HCT116 (cell line): ENCODE results near the gene EFNB2. TPM values are rescaled to one million over a fixed set of nuclear protein-coding genes. Genes with fewer than 3 reads are reported as not detected.

ENCODE experiments used
- ATAC-seq: fragments of 200-7000 bp; cut with Tn5 transposase; 2 replicates; pipeline ENCODE4 v1.9.1; 2020; ENCODE audit warnings: mild to moderate bottlenecking, moderate library complexity
- BruUV-seq: library from RNA; stranded (reverse); fragments of 400-500 nt; replicated peaks from 2 replicates; lab custom pipeline; 2021; lab: Mats Ljungman, UMichigan
- CTCF ChIA-PET: fragments of 300-600 bp; sonication (Branson Sonifier 250); formaldehyde crosslinking; loops from one replicate; lab custom pipeline; 2021; ENCODE audit warnings: antibody characterized with exemption; lab: Charles Lee
- POLR2A ChIA-PET: fragments of 300-600, 350-600 bp; sonication (Branson Sonifier 250); formaldehyde crosslinking; loops from one replicate; lab custom pipeline; 2021; ENCODE audit warnings: antibody characterized with exemption; lab: Charles Lee
- RAD21 ChIA-PET, 2 experiments: fragments of 300-600 bp; sonication (Branson Sonifier 250); formaldehyde crosslinking; loops; one replicate each; lab custom pipeline; 2023; ENCODE audit warnings: low total read pairs in 2 of 2; ENCODE audit not compliant: uncharacterized antibody in 2 of 2, unreplicated experiment in 2 of 2, low non-redundant PET in 1 of 2; lab: Charles Lee
- DNase-seq: peaks from one replicate; pipeline ENCODE4 v3.0.0-alpha.2; 2010; ENCODE audit warnings: low read depth, low spot score
- H2AFZ ChIP-seq: fragments of 200-600 bp; shearing (Covaris generic), sonication (generic); 2 replicates; pipeline ENCODE4 v1.6.1; 2017; ENCODE audit warnings: low read depth, mixed run types, mixed read lengths, antibody characterized with exemption, low read length; ENCODE audit not compliant: poor library complexity, severe bottlenecking
- H3K27ac ChIP-seq: 2 replicates; pipeline ENCODE4 v1.5.1; 2012; ENCODE audit warnings: low read depth, low read length
- H3K27me3 ChIP-seq: fragments of 200-600 bp; sonication (generic); 2 replicates; pipeline ENCODE4 v1.6.1; 2016; ENCODE audit warnings: mixed run types, low read length, mixed read lengths; ENCODE audit not compliant: insufficient read depth
- H3K36me3 ChIP-seq, 2 experiments: fragments of 200-500 bp in 1 of 2; fragments of 200-600 bp in 1 of 2; sonication (Bioruptor generic) in 1 of 2; sonication (generic) in 1 of 2; 2 replicates each; pipeline versions ENCODE4 v1.5.1 to v1.6.1; 2014 to 2016; ENCODE audit warnings: low read length in 2 of 2, inconsistent platforms in 1 of 2, mixed read lengths in 1 of 2, mixed run types in 1 of 2; ENCODE audit not compliant: insufficient read depth in 2 of 2, control insufficient read depth in 1 of 2
- H3K4me1 ChIP-seq, 2 experiments: fragments of 200-600 bp in 1 of 2; sonication (generic) in 1 of 2; 2 replicates each; pipeline versions ENCODE4 v1.5.1 to v1.6.1; 2012 to 2017; ENCODE audit warnings: low read length in 2 of 2, inconsistent platforms in 1 of 2, mild to moderate bottlenecking in 1 of 2, mixed read lengths in 1 of 2, mixed run types in 1 of 2, moderate library complexity in 1 of 2; ENCODE audit not compliant: insufficient read depth in 2 of 2, control insufficient read depth in 1 of 2
- H3K4me2 ChIP-seq: fragments of 200-600 bp; sonication (generic); 2 replicates; pipeline ENCODE4 v1.6.1; 2017; ENCODE audit warnings: mixed run types, low read length, mixed read lengths
- H3K4me3 ChIP-seq, 2 experiments: fragments of 200-600 bp in 1 of 2; sonication (generic) in 1 of 2; replicated peaks in 1 of 2; 2 replicates each; pipeline ENCODE4 v1.5.1; 2011 to 2016; ENCODE audit warnings: low read length in 2 of 2, control low read depth in 1 of 2, low read depth in 1 of 2, mild to moderate bottlenecking in 1 of 2, mixed read lengths in 1 of 2, mixed run types in 1 of 2
- H3K79me2 ChIP-seq: fragments of 200-600 bp; sonication (generic); 2 replicates; pipeline ENCODE4 v1.6.1; 2017; ENCODE audit warnings: mild to moderate bottlenecking, mixed run types, low read length, moderate library complexity, mixed read lengths; ENCODE audit not compliant: insufficient read depth
- H3K9ac ChIP-seq: fragments of 200-600 bp; sonication (generic); 2 replicates; pipeline ENCODE4 v1.6.1; 2016; ENCODE audit warnings: low read length, mixed read lengths
- H3K9me2 ChIP-seq: fragments of 200-600 bp; sonication (generic), shearing (Covaris generic); 2 replicates; pipeline ENCODE4 v1.6.1; 2017; ENCODE audit warnings: mixed run types, mild to moderate bottlenecking, moderate library complexity; ENCODE audit not compliant: insufficient read depth
- H3K9me3 ChIP-seq, 2 experiments: fragments of 200-500 bp in 1 of 2; fragments of 200-600 bp in 1 of 2; sonication (Bioruptor generic) in 1 of 2; sonication (generic) in 1 of 2; 2 replicates each; pipeline ENCODE4 v1.6.1; 2014 to 2017; ENCODE audit warnings: low read length in 2 of 2, mixed read lengths in 2 of 2, inconsistent platforms in 1 of 2, low read depth in 1 of 2, mild to moderate bottlenecking in 1 of 2, mixed run types in 1 of 2, moderate library complexity in 1 of 2; ENCODE audit not compliant: control insufficient read depth in 1 of 2, insufficient read depth in 1 of 2
- H4K20me1 ChIP-seq: fragments of 200-600 bp; sonication (generic), shearing (Covaris generic); 2 replicates; pipeline ENCODE4 v1.6.1; 2017; ENCODE audit warnings: mixed run types, mild to moderate bottlenecking, moderate library complexity; ENCODE audit not compliant: insufficient read depth
- EZH2phosphoT487 ChIP-seq: fragments of 200-600 bp; IDR thresholded peaks from 2 replicates; pipeline ENCODE4 v1.6.1; 2018; ENCODE audit warnings: antibody characterized with exemption, borderline replicate concordance
- POLR2AphosphoS5 ChIP-seq: IDR thresholded peaks from 2 replicates; pipeline ENCODE4 v1.6.1; 2011; ENCODE audit warnings: mild to moderate bottlenecking, low read depth, low read length, moderate library complexity
- SIN3A ChIP-seq: IDR thresholded peaks from 2 replicates; pipeline ENCODE4 v1.6.1; 2012; ENCODE audit warnings: low read depth
- ZFX ChIP-seq: fragments of 450-650 bp; IDR thresholded peaks from 2 replicates; pipeline ENCODE4 v1.6.1; 2017
- ZNF274 ChIP-seq: fragments of 200-500 bp; sonication (Bioruptor generic); IDR thresholded peaks from 2 replicates; pipeline ENCODE4 v1.6.1; 2014; ENCODE audit warnings: mild to moderate bottlenecking, low read depth, low read length, inconsistent platforms
- intact Hi-C: fragments of 100-400 bp; cut with micrococcal nuclease; formaldehyde crosslinking; loops from 2 replicates; pipeline ENCODE4 v1.10.0; 2022
- total RNA-seq: library from RNA; stranded (reverse); gene quantifications from one replicate; pipeline ENCODE4 v1.2.1, GENCODE V29; 2021; ENCODE audit not compliant: unreplicated experiment
- TF ChIP-seq, protein P1 (sequence below): IDR thresholded peaks from 2 replicates; pipeline ENCODE4 v1.6.1; 2012; ENCODE audit warnings: low read depth
- TF ChIP-seq, protein P2 (sequence below): IDR thresholded peaks from 2 replicates; pipeline ENCODE4 v1.6.1; 2012

Gene EFNB2
- total RNA-seq, 1 experiment from 2014 or later = 30.9 TPM

DNA sequence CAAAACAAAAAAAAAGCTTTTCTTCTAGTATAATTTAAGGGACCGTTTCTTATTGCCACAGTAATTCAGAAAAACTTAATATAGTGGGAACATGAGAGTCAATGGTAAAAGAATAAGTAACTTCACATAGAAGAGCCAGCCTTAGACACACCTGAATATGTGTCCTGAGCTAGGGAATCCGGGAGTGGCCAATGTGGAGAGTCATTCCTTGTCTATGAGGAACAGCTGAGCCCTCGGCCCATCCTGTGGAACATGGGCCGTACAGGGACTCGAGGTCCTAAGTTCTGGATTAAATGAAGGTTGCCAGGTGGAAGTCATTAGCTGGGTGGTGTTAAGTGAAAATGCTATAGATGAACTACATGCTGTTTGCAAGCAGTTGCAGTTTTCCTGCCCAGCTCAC is 32.2 kb downstream of the EFNB2 start:
- RAD21 ChIA-PET = no interaction called here
- H3K4me2 ChIP-seq = no peak overlapping the region
- no peak overlapping the region for H3K27ac ChIP-seq
- H3K36me3 ChIP-seq = 0 out of 4 replicates have a peak, but pooled peaks cover 0 to 6% of the 10 kb centered on the region in 2 experiments
- H3K9me2 ChIP-seq = no peaks in the 10 kb centered on the region
- H3K9ac ChIP-seq = no peak overlapping the region
- TF ChIP-seq, protein P1, sequence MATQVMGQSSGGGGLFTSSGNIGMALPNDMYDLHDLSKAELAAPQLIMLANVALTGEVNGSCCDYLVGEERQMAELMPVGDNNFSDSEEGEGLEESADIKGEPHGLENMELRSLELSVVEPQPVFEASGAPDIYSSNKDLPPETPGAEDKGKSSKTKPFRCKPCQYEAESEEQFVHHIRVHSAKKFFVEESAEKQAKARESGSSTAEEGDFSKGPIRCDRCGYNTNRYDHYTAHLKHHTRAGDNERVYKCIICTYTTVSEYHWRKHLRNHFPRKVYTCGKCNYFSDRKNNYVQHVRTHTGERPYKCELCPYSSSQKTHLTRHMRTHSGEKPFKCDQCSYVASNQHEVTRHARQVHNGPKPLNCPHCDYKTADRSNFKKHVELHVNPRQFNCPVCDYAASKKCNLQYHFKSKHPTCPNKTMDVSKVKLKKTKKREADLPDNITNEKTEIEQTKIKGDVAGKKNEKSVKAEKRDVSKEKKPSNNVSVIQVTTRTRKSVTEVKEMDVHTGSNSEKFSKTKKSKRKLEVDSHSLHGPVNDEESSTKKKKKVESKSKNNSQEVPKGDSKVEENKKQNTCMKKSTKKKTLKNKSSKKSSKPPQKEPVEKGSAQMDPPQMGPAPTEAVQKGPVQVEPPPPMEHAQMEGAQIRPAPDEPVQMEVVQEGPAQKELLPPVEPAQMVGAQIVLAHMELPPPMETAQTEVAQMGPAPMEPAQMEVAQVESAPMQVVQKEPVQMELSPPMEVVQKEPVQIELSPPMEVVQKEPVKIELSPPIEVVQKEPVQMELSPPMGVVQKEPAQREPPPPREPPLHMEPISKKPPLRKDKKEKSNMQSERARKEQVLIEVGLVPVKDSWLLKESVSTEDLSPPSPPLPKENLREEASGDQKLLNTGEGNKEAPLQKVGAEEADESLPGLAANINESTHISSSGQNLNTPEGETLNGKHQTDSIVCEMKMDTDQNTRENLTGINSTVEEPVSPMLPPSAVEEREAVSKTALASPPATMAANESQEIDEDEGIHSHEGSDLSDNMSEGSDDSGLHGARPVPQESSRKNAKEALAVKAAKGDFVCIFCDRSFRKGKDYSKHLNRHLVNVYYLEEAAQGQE = no peak
- no peak for TF ChIP-seq ZNF274
- TF ChIP-seq POLR2AphosphoS5 = no peak
- TF ChIP-seq ZFX = no peak
- TF ChIP-seq EZH2phosphoT487 = no peak
- TF ChIP-seq, protein P2, sequence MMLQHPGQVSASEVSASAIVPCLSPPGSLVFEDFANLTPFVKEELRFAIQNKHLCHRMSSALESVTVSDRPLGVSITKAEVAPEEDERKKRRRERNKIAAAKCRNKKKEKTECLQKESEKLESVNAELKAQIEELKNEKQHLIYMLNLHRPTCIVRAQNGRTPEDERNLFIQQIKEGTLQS = no peak
- TF ChIP-seq SIN3A = no peak
- H2AFZ ChIP-seq = no peak overlapping the region
- no peaks in the 10 kb centered on the region for H4K20me1 ChIP-seq
- H3K4me3 ChIP-seq = no peak overlapping the region
- CTCF ChIA-PET = no interaction called here
- H3K4me1 ChIP-seq = peaks cover 8 to 15% of the 10 kb centered on the region in 2 experiments; a peak in 3 of 4 replicates
- no peaks in the 10 kb centered on the region for H3K9me3 ChIP-seq
- no peaks in the 10 kb centered on the region for H3K27me3 ChIP-seq
- H3K79me2 ChIP-seq = peaks cover 90% of the 10 kb centered on the region
- no peak for DNase-seq
- ATAC-seq = peak; percentile 52
- POLR2A ChIA-PET = no interaction called here
- intact Hi-C loops = no loop called here
- BruUV-seq = no TSS peak
